Stomach smooth muscle (tissue), 2 donors: ENCODE data around the gene ACADSB.
A peak's percentile ranks its signal among the peaks of the same experiment; 100 is the strongest.

Experiments
- H3K27ac ChIP-seq: one replicate; pipeline ENCODE4 v1.7.0; 2013; ENCODE audit warnings: mild to moderate bottlenecking, low read length, inconsistent platforms
- H3K27me3 ChIP-seq, 2 donors: one replicate each; pipeline ENCODE4 v1.7.0; 2013; ENCODE audit warnings: low read length in 2 of 2; ENCODE audit not compliant: insufficient read depth in 2 of 2, control insufficient read depth in 1 of 2
- H3K36me3 ChIP-seq, 2 donors: one replicate each; pipeline ENCODE4 v1.7.0; 2013; ENCODE audit warnings: low read length in 2 of 2; ENCODE audit not compliant: control insufficient read depth in 2 of 2, insufficient read depth in 2 of 2
- H3K4me1 ChIP-seq: one replicate; pipeline ENCODE4 v1.7.0; 2013; ENCODE audit warnings: low read length; ENCODE audit not compliant: control insufficient read depth, insufficient read depth
- H3K4me3 ChIP-seq, 2 donors: one replicate each; pipeline ENCODE4 v1.7.0; 2013; ENCODE audit warnings: low read length in 2 of 2
- H3K9ac ChIP-seq, 2 donors: one replicate each; pipeline ENCODE4 v1.7.0; 2013; ENCODE audit warnings: low read length in 2 of 2, mild to moderate bottlenecking in 1 of 2
- H3K9me3 ChIP-seq, 2 donors: one replicate each; pipeline ENCODE4 v1.7.0; 2013; ENCODE audit warnings: low read length in 2 of 2; ENCODE audit not compliant: control insufficient read depth in 2 of 2
- donor health status: healthy.
- donor health status: Pancreatic carcinoma.

Gene ACADSB

DNA sequence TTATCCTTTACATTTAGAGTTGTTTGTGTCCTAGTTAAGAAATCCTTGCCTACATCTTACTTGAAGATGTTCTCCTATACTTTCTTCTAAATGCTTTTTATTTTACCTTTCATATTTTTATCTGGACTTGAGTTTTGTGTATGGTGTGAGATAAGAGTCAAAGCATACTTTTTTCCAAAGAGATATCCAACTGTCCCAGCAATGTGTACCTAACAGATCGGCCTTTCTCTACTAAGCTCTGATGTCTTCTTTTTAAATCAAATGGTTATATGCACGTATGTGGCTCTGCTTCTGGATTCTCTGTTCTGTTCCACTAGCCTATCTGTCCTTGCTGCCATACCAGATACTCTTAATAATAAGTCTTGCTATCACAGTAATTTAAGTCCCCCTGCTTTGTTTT, 7.4 kb upstream of the ACADSB start:
- H3K27ac ChIP-seq, result no peak overlapping the region
- no peak overlapping the region for H3K9ac ChIP-seq
- no peaks in the 10 kb centered on the region for H3K27me3 ChIP-seq
- peaks cover 5 to 8% of the 10 kb centered on the region in 2 donors for H3K36me3 ChIP-seq
- no peaks in the 10 kb centered on the region for H3K9me3 ChIP-seq
- no peaks in the 10 kb centered on the region for H3K4me1 ChIP-seq
- H3K4me3 ChIP-seq, result no peak overlapping the region

DNA sequence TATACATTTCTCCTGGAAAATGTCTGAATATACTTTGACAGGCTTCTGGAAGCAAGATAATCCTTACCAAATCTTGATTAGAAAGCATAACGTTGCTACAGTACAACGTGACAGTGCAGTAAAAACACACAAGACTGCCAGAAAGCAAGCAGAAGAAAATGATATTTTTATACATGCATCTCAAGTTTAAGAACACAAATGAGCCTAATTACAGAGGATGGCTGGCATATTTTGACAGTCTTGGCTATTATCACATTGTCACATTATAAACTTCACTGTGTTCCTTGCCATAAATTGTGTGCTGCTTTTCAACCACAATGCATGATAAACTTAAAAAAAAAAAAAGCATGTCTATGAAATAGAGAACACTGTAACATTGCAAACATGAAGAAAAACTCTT, 4.5 kb upstream of the ACADSB start:
- Histone ChIP-seq H3K27me3 (no peaks in the 10 kb centered on the region), H3K4me3 (no peak overlapping the region), H3K36me3 (no peaks in the 10 kb centered on the region), H3K9me3 (no peaks in the 10 kb centered on the region), H3K27ac (no peak overlapping the region), H3K4me1 (peaks cover 10% of the 10 kb centered on the region), H3K9ac (no peak overlapping the region)

DNA sequence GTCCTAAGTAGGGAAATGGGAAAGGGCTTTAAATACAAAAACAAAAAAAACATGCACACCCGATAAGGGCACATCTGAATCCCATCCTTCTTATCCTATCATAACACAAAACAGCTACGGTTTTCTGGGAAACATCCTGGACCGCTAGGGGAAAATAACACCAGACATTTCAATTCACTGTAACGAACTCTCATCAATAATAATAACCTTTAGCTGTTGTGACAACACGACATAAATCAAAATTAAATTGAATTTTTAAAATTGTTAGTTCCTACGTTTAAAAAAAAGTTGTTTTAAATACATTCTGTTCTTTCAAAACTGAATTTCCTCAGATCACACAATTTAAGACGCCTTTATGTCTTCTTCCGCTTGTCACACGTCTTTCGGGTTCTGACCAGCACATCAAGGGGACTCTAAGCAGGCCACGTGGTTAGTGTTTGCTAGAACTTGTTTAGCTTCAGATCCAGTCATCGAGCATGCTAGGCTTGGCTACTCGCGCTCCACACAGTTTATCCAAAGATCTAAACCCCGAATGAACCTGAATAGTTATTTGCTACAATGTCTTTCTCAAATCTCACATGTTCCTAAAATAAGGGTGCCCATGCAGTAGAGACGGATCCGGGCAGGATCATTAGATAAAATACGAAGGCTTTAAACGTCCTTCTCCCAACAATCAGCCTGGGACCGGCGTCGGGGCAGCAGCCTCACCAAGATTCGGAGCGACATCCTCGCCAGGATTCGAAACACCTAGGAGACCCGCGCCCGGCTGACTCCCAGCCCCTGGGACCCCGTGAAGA, 1.1 kb upstream of the ACADSB start:
- Histone ChIP-seq H3K9me3 (no peaks in the 10 kb centered on the region), H3K36me3 (no peaks in the 10 kb centered on the region), H3K9ac (peak overlapping the region; percentile 84 to 93), H3K4me3 (peak overlapping the region; percentile 82 to 91), H3K4me1 (peaks cover 18% of the 10 kb centered on the region), H3K27ac (peak overlapping the region; percentile 89), H3K27me3 (no peaks in the 10 kb centered on the region)

DNA sequence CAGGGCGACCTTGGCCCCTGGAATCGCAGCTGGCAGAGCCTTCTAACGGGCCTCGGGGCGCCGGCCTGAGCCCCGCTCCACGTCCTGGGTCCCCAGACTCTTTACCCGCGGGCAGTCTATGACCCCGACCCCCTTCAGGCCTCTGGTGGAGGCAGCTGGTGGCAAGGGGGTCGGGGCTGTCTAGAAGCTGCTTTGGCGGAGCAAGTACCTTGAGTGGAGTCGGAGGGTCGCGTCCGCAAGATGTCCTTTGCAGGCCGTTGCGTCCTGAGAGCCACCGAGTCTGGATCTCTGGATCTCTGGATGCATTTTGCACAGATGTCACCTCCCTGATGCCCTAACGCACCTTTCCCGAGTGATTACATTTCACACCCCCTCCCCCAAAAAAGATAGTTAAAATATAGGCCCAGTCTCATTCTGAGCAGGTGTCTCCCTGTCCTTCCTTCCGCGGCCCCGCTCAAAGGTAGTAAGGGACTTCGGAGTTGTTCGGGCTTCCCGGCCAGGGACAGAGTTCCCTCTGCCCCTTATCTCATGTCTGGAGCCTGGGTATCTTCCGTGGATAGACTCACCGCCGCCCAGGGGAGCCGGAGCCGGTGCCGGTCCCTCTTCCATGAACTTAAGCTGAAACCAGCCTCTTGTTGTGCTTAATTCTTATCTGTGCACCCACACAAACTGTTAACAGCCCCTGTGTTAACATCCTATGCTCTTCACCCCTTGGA, 457 bp downstream of the ACADSB start:
- no peaks in the 10 kb centered on the region for H3K36me3 ChIP-seq
- peak overlapping the region; percentile 87 to 91 for H3K9ac ChIP-seq
- H3K9me3 ChIP-seq, result no peaks in the 10 kb centered on the region
- H3K4me1 ChIP-seq, result peaks cover 18% of the 10 kb centered on the region
- H3K27me3 ChIP-seq, result no peaks in the 10 kb centered on the region
- peak overlapping the region; percentile 82 to 91 for H3K4me3 ChIP-seq
- H3K27ac ChIP-seq, result peak overlapping the region; percentile 66

DNA sequence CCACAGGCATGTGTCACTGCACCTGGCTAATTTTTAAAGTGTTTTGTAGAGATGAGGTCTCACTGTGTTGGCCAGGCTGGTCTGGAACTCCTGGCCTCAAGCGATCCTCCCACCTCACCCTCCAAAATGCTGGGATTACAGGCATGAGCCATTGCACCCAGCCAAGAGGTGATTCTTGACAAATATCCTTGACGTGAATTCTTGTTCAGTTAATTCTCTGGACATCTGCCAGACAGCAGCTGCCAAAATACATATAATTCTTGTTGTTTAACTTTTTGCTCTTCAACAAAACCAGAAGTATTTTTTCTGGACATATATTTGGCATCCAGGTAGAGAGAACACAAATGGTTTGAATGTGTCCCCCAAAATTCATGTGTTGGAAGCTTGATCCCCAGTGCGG, 3.2 kb downstream of the ACADSB start:
- Histone ChIP-seq H3K4me1 (peaks cover 18% of the 10 kb centered on the region), H3K36me3 (no peaks in the 10 kb centered on the region), H3K27ac (no peak overlapping the region), H3K9ac (no peak overlapping the region), H3K4me3 (no peak overlapping the region), H3K9me3 (no peaks in the 10 kb centered on the region), H3K27me3 (no peaks in the 10 kb centered on the region)

DNA sequence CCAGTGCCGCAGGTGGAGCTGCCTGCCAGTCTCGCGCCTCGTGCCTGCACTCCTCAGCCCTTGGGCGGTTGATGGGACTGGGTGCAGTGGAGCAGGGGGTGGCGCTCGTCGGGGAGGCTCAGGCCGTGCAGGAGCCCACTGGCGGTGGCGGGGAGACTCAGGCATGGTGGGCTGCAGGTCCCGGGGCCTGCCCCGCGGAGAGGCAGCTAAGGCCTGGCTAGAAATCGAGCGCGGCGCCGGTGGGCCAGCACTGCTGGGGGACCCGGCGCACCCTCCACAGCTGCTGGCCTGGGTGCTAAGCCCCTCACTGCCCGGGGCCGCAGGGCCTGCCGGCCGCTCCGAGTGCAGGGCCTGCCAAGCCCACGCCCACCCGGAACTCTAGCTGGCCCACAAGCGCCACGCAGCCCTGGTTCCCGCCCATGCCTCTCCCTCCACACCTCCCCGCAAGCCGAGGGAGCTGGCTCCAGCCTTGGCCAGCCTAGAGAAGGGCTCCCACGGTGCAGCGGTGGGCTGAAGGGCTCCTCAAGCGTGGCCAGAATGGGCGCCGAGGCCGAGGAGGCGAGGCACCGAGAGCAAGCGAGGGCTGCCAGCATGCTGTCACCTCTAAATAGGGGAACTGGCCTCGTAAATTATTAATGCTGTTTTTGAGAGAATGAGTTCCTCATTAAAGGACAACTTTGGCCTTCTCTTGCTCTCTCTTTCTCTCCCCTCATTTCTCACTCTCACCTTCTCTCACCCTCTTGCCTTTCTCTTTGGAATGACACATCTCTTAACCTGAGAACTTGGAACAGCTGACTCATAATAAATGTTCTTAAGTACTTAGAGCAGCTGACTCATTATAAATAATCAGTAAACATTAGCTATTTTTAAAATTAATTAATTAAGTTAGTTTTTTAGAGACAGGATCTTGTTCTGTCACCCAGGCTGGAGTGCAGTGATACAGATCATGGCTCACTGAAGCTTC, 4.9 kb downstream of the ACADSB start:
- H3K9me3 ChIP-seq, result no peaks in the 10 kb centered on the region
- H3K9ac ChIP-seq, result no peak overlapping the region
- H3K4me1 ChIP-seq, result peaks cover 9% of the 10 kb centered on the region
- H3K27me3 ChIP-seq, result no peaks in the 10 kb centered on the region
- H3K4me3 ChIP-seq, result no peak overlapping the region
- H3K36me3 ChIP-seq, result no peaks in the 10 kb centered on the region
- no peak overlapping the region for H3K27ac ChIP-seq

DNA sequence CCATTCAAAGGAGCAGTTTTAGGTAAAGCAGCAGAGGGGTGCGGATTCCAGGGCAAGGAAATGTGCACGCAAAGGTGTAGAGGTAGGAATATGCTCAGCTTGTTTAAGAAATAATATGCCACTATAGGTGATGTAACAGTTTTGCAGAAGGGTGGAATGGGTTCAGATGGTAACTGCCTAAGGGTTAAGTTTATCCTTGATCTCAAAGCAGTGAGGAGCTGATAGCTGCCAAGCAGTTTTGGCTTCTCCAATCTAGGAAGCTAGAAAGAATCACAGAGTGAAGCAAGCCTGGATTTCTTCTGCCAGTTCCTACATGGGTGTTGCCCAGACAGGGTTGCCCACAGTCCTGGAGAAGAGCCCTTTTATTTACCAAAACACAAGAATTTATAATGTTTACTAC, 6.0 kb downstream of the ACADSB start:
- H3K27ac ChIP-seq, result no peak overlapping the region
- no peak overlapping the region for H3K4me3 ChIP-seq

DNA sequence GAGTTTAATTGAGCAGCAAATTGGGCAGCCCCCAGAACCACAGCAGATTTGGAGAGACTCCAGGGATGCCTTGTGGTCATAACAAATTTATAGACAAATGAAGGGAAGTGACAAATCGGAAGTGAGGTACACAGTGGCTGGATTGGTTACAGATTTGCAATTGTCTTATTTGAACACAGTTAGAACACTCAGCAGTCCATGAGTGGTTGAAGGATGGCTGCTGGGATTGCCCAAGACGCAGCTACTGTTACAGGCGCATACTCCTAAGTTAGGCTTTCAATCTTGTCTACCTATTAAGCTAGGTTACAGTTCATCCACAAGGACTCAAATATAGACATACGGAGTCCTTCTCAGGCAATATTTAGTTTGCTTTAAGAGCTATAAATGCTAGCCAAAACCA, 7.4 kb downstream of the ACADSB start:
- Histone ChIP-seq H3K36me3 (no peaks in the 10 kb centered on the region), H3K4me3 (no peak overlapping the region), H3K27me3 (no peaks in the 10 kb centered on the region), H3K4me1 (no peaks in the 10 kb centered on the region), H3K9ac (no peak overlapping the region), H3K9me3 (no peaks in the 10 kb centered on the region), H3K27ac (no peak overlapping the region)

More for the DNA sequence above, 6.0 kb downstream of the ACADSB start:
- Histone ChIP-seq H3K9ac (no peak overlapping the region), H3K27me3 (no peaks in the 10 kb centered on the region), H3K36me3 (no peaks in the 10 kb centered on the region), H3K9me3 (no peaks in the 10 kb centered on the region), H3K4me1 (peaks cover 3% of the 10 kb centered on the region)

DNA sequence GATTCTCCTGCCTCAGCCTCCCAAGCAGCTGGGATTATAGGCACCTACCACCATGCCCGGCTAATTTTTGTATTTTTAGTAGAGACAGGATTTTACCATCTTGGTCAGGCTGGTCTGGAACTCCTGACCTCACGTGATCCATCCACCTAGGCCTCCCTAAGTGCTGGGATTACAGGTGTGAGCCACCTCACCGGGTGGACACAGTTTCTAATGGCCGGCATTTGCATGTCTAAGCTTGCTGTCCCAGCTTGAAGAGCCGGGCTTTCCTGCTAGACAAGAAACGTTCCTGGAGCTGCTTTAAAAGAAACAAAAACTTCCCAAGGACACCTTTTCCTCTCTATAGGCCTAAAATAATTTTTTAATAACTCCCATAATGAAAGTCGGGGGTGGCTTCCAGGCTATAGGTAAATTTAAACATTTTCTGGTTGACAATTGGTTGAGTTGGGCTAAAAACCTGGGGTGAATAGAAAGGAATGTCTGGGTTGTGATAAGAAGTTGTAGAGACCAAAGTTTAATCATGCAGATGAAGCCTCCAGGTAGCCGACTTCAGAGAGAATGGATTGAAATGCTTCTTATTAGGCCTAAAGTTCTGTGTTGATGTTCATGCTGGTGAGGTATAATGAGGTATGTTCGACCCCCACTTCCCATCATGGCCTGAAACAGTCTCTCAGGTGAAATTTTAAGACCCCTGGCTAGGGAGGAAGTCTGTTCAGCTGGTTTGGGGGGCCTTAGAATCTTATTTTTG, 8.8 kb downstream of the ACADSB start:
- no peaks in the 10 kb centered on the region for H3K9me3 ChIP-seq
- H3K27me3 ChIP-seq, result no peaks in the 10 kb centered on the region
- no peak overlapping the region for H3K9ac ChIP-seq
- no peaks in the 10 kb centered on the region for H3K36me3 ChIP-seq
- no peaks in the 10 kb centered on the region for H3K4me1 ChIP-seq
- H3K4me3 ChIP-seq, result no peak overlapping the region
- H3K27ac ChIP-seq, result no peak overlapping the region

DNA sequence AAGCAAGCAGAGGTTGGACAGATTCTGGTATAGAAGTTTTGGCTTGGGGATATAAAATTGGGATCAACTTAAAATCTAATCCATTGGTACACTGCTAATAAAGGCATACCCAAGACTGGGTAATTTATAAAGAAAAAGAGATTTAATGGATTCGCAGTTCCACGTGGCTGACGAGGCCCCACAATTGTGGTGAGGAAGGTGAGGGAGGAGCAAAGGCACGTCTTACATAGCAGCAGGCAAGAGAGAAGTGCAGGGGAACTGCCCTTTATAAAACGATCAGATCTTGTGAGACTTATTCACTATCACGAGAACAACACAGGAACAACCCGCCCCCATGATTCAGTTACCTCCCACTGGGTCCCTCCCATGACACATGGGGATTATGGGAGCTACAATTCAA, 9.7 kb downstream of the ACADSB start:
- Histone ChIP-seq H3K36me3 (no peaks in the 10 kb centered on the region), H3K27me3 (no peaks in the 10 kb centered on the region), H3K4me1 (no peaks in the 10 kb centered on the region), H3K27ac (no peak overlapping the region), H3K9me3 (no peaks in the 10 kb centered on the region), H3K4me3 (no peak overlapping the region), H3K9ac (no peak overlapping the region)
